CD4-positive, CD25-positive, alpha-beta regulatory T cell (primary cell): ENCODE measurements around the gene RBM3. TPM values are rescaled to one million over a fixed set of nuclear protein-coding genes. Genes with fewer than 3 reads are reported as not detected.
A peak's percentile ranks its signal among the peaks of the same experiment; 100 is the strongest.

Experiments
- ATAC-seq, 2 donors: fragments of 150-1000 bp; cut with Tn5 transposase; one replicate each; pipeline ENCODE4 v1.10.0; 2021; ENCODE audit warnings: low read depth in 2 of 2, moderate number of reproducible peaks in 2 of 2, moderate library complexity in 1 of 2
- DNase-seq, 3 donors: peaks; one replicate each; pipeline versions ENCODE4 v3.0.0 to v3.0.0-alpha.2; 2012 to 2022; ENCODE audit warnings: mixed read lengths in 1 of 3
- H3K27ac ChIP-seq: one replicate; pipeline ENCODE4 v1.7.0; 2013; ENCODE audit warnings: mild to moderate bottlenecking, low read length; ENCODE audit not compliant: insufficient read depth, poor library complexity, severe bottlenecking
- H3K27me3 ChIP-seq: one replicate; pipeline ENCODE4 v1.7.0; 2013; ENCODE audit warnings: low read length; ENCODE audit not compliant: control insufficient read depth, insufficient read depth
- H3K36me3 ChIP-seq: one replicate; pipeline ENCODE4 v1.7.0; 2013; ENCODE audit warnings: mild to moderate bottlenecking, low read length, moderate library complexity; ENCODE audit not compliant: control insufficient read depth, insufficient read depth
- H3K4me1 ChIP-seq: 2 replicates; pipeline ENCODE4 v1.7.0; 2013; ENCODE audit warnings: mild to moderate bottlenecking, low read length; ENCODE audit not compliant: insufficient read depth, control insufficient read depth, poor library complexity, severe bottlenecking
- H3K4me3 ChIP-seq: one replicate; pipeline ENCODE4 v1.7.0; 2013; ENCODE audit warnings: low read depth, mild to moderate bottlenecking, low read length, moderate library complexity
- H3K9me3 ChIP-seq, 2 experiments: 1 replicate in 1 of 2; 2 replicates in 1 of 2; pipeline ENCODE4 v1.7.0; 2013; ENCODE audit warnings: low read length in 2 of 2, mild to moderate bottlenecking in 1 of 2, moderate library complexity in 1 of 2; ENCODE audit not compliant: control insufficient read depth in 2 of 2
- H3K27ac Mint-ChIP-seq, 3 donors: one replicate each; pipeline ENCODE4 v1.8.0; 2020 to 2022; ENCODE audit warnings: mild to moderate bottlenecking in 3 of 3, mixed read lengths in 3 of 3, moderate library complexity in 2 of 3
- H3K27me3 Mint-ChIP-seq: one replicate; pipeline ENCODE4 v1.8.0; 2022; ENCODE audit warnings: mild to moderate bottlenecking, mixed read lengths
- H3K36me3 Mint-ChIP-seq: one replicate; pipeline ENCODE4 v1.8.0; 2020; ENCODE audit warnings: mixed read lengths
- H3K4me1 Mint-ChIP-seq, 4 donors: one replicate each; pipeline ENCODE4 v1.8.0; 2020 to 2022; ENCODE audit warnings: mixed read lengths in 4 of 4, mild to moderate bottlenecking in 1 of 4
- H3K4me3 Mint-ChIP-seq, 4 donors: one replicate each; pipeline ENCODE4 v1.8.0; 2020 to 2022; ENCODE audit warnings: mild to moderate bottlenecking in 4 of 4, mixed read lengths in 4 of 4, moderate library complexity in 3 of 4
- H3K9me3 Mint-ChIP-seq, 7 donors: one replicate each; pipeline ENCODE4 v1.8.0; 2020 to 2022; ENCODE audit warnings: mixed read lengths in 7 of 7, mild to moderate bottlenecking in 3 of 7, moderate library complexity in 2 of 7
- polyA plus RNA-seq, 4 donors: library from polyadenylated mRNA; unstranded; fragments of 300-500 nt; fragmentation: Illumina TruSeq; gene quantifications; one replicate each; pipeline ENCODE4 v1.2.3, GENCODE V29; 2021
- total RNA-seq: library from RNA; stranded (reverse); gene quantifications from one replicate; pipeline ENCODE4 v1.2.3, GENCODE V29; 2022

The RBM3 gene
- total and polyA plus RNA-seq, 5 donors from 2014 or later, result 192 to 309 (median 235) TPM

DNA sequence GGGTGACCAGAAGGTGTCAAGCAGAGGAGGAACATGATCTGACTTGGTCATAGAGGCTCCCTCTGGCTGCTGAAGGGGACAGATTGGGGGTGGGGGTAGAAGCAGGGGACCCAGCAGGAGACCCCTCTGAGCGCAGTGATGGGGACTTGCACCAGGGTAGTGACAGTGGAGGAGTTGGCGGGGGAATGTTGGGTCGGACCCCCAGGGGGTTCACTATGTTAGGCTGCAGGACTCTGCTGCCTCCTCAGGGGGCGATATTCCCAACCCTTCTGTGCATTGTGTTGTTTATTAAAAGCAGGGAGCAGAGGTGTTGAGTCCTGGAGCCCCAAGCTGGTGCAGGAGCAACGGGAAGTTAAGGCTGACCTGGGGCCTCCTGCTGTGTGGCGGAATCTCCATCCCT lies 31.8 kb downstream of the RBM3 start:
- no peak overlapping the region for H3K27ac ChIP-seq
- H3K36me3 ChIP-seq, result no peaks in the 10 kb centered on the region
- no peak overlapping the region for H3K4me3 ChIP-seq
- H3K9me3 Mint-ChIP-seq, result no peaks in the 10 kb centered on the region
- H3K27me3 Mint-ChIP-seq, result no peaks in the 10 kb centered on the region
- no peak overlapping the region for H3K4me3 Mint-ChIP-seq
- no peak overlapping the region for H3K27ac Mint-ChIP-seq
- peaks cover 3% of the 10 kb centered on the region for H3K36me3 Mint-ChIP-seq
- H3K4me1 ChIP-seq, result no peaks in the 10 kb centered on the region
- no peak for DNase-seq
- ATAC-seq, result no peak
- no peaks in the 10 kb centered on the region for H3K4me1 Mint-ChIP-seq
- no peaks in the 10 kb centered on the region for H3K9me3 ChIP-seq
- H3K27me3 ChIP-seq, result no peaks in the 10 kb centered on the region

DNA sequence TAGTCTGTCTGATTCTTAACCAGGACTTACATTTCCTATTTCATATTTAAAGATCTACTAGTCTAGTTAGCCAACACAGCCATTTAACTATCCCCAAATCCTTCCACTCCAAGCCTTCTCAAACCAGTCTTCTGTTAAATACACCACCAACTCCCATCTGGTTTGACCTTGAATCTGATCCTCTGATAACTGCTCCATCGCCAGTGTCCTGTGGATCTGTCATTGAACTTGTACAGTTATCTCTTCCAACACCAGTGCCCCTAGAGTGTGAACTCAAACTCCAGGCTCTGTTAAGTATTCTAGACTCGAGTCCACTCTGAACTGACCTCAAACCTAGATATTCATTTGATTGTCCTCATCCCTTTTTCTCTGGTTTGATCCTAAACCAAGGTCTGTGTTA lies 37.4 kb downstream of the RBM3 start:
- no peaks in the 10 kb centered on the region for H3K36me3 Mint-ChIP-seq
- H3K4me3 ChIP-seq, result no peak overlapping the region
- no peak for ATAC-seq
- no peaks in the 10 kb centered on the region for H3K27me3 Mint-ChIP-seq
- no peaks in the 10 kb centered on the region for H3K4me1 Mint-ChIP-seq
- no peaks in the 10 kb centered on the region for H3K4me1 ChIP-seq
- H3K27me3 ChIP-seq, result no peaks in the 10 kb centered on the region
- H3K27ac Mint-ChIP-seq, result peak overlapping the region in 1 of 3 donors; percentile 67
- no peaks in the 10 kb centered on the region for H3K9me3 ChIP-seq
- DNase-seq, result no peak
- H3K27ac ChIP-seq, result no peak overlapping the region
- no peaks in the 10 kb centered on the region for H3K9me3 Mint-ChIP-seq
- no peak overlapping the region for H3K4me3 Mint-ChIP-seq
- H3K36me3 ChIP-seq, result no peaks in the 10 kb centered on the region

DNA sequence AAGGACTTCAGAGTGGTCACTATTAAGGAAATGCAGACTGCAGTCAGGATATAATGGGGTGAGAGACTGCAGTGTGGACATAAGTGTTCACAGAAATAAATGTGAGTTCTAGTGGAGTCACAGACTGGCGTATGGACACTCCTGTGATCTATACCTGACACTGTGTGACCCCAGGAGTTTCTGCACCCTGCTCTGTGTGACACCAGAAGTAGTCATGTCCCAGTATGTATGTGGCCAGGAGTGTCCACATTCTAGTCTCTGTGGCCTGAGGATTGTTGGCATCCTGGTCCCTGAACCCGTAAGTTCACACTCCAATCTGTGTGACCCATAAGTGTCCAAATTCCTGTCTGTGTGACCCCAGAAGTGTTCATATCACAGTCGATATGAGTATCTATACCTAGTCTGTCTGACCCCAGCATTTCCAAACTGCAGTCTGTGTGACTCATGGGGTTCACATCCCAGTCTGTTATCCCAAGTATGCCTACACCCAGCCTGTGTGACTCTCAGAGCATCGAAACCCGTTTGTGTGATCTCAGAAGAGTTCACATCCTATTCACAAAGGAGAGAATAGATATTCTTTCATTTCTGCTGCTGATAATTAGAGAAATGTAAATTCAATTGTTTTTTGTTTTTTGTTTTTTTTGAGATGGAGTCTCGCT lies 39.3 kb downstream of the RBM3 start:
- H3K4me1 Mint-ChIP-seq, result no peaks in the 10 kb centered on the region
- DNase-seq (no peak), ATAC-seq (no peak)
- no peak overlapping the region for H3K27ac Mint-ChIP-seq
- H3K9me3 Mint-ChIP-seq, result no peaks in the 10 kb centered on the region
- Histone ChIP-seq H3K27ac (no peak overlapping the region), H3K9me3 (no peaks in the 10 kb centered on the region), H3K4me1 (no peaks in the 10 kb centered on the region), H3K36me3 (no peaks in the 10 kb centered on the region), H3K27me3 (no peaks in the 10 kb centered on the region), H3K4me3 (no peak overlapping the region)
- no peaks in the 10 kb centered on the region for H3K36me3 Mint-ChIP-seq
- H3K27me3 Mint-ChIP-seq, result no peaks in the 10 kb centered on the region
- no peak overlapping the region for H3K4me3 Mint-ChIP-seq

GRCh38 chrX:48616576-48616975 lies 42.3 kb downstream of the RBM3 start:
- Mint-ChIP-seq H3K4me3 (no peak overlapping the region), H3K27me3 (no peaks in the 10 kb centered on the region), H3K27ac (no peak overlapping the region), H3K4me1 (no peaks in the 10 kb centered on the region), H3K9me3 (no peaks in the 10 kb centered on the region), H3K36me3 (no peaks in the 10 kb centered on the region)
- H3K4me3 ChIP-seq, result no peak overlapping the region
- H3K9me3 ChIP-seq, result no peaks in the 10 kb centered on the region
- H3K27me3 ChIP-seq, result no peaks in the 10 kb centered on the region
- no peak for ATAC-seq
- no peak for DNase-seq
- H3K27ac ChIP-seq, result no peak overlapping the region
- no peaks in the 10 kb centered on the region for H3K36me3 ChIP-seq
- no peaks in the 10 kb centered on the region for H3K4me1 ChIP-seq

DNA sequence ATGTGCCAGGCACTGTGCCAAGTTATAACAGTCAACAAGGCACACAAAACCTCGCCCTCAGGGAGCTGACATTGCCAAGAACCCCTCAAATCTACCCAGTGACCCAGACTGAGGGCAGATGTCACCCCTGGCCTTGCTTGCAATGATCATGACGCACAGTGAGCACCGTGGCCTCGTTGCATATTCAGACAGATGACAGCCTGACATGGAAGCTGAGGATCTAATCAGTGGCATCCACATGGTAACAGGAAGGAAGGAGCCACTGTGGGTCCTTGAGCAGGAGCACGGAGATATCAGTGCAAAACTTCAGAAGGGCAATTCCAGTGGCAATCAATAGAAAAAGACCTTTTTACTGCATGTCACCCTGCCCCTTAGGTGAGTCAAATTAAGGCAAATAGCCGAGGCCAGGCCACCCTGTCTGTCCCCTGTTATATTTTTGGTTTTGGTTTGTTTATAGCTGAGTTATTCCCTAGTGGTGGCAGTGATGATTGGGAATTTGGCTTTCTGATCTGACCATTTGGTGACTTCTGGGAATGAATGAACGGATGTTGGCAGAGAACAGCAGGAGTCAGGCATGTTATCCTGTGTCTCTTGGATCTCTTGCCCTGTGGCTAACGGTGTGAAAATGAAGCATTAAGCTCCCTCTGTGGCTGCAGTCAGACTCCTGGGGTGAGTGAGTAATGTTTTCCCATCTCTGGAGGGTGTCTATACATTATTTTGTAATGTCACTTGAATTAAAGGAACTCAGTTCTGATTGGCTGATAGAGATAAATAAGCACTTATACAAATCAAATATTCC lies 43.5 kb downstream of the RBM3 start:
- Histone ChIP-seq H3K4me1 (no peaks in the 10 kb centered on the region), H3K27ac (no peak overlapping the region), H3K4me3 (no peak overlapping the region), H3K36me3 (no peaks in the 10 kb centered on the region), H3K9me3 (no peaks in the 10 kb centered on the region), H3K27me3 (no peaks in the 10 kb centered on the region)
- H3K36me3 Mint-ChIP-seq, result no peaks in the 10 kb centered on the region
- ATAC-seq (no peak), DNase-seq (no peak)
- H3K9me3 Mint-ChIP-seq, result no peaks in the 10 kb centered on the region
- H3K27me3 Mint-ChIP-seq, result no peaks in the 10 kb centered on the region
- H3K27ac Mint-ChIP-seq, result peak overlapping the region in 2 of 3 donors; percentile 41 to 83
- H3K4me3 Mint-ChIP-seq, result no peak overlapping the region
- H3K4me1 Mint-ChIP-seq, result no peaks in the 10 kb centered on the region

DNA sequence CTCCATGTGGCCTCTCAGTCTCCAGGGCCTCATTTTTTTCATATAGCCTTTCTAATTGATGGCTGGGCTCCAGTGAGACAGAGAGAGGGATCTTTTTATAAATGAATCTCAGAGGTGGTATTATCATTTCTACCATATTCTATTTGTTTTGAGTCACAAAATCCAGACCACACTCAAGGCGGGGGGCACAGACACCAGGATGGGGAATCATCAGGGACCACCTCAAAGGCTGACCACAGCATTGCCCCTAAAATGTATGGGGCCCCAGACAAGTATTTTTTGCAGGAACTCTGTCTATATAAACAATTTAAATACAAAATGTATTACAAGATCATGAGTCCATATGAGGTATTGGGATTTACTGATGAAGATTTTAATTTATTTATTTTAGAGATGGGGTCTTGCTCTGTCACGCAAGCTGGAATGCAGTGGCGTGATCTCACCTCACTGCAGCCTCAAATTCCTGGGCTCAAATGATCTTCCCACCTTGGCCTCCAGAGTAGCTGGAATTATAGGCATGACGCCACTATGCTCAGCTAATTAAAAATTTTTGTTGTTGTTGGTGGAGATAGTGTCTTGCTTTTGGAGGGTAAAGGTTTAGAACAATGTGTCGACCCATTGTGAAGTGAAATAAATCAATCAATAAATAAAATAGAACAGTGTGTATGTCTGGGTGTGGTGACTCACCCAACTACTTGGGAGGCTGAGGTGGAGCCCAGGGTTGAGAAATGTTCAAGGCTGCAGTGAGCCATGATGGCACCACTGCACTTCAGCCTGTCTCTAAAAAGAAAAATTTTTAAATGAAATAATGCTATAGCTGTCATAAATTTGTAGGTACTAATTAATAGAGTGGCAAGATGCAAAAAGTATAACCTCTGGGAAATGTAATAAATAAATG lies 52.4 kb downstream of the RBM3 start:
- Histone ChIP-seq H3K27me3 (no peaks in the 10 kb centered on the region), H3K9me3 (no peaks in the 10 kb centered on the region), H3K4me3 (no peak overlapping the region), H3K4me1 (peaks cover 2% of the 10 kb centered on the region), H3K36me3 (no peaks in the 10 kb centered on the region), H3K27ac (no peak overlapping the region)
- DNase-seq (no peak), ATAC-seq (no peak)
- Mint-ChIP-seq H3K27me3 (no peaks in the 10 kb centered on the region), H3K4me3 (no peak overlapping the region), H3K27ac (no peak overlapping the region), H3K4me1 (peaks cover 0 to 6% (median 0%) of the 10 kb centered on the region in 4 donors), H3K9me3 (no peaks in the 10 kb centered on the region), H3K36me3 (no peaks in the 10 kb centered on the region)
